HepG2 (cell line): ENCODE measurements around the gene TNRC18. TPM values are rescaled to one million over a fixed set of nuclear protein-coding genes. Genes with fewer than 3 reads are reported as not detected.
A peak's percentile ranks its signal among the peaks of the same experiment; 100 is the strongest.

Experiments
- ASH2L ChIP-seq: fragments of 300-600, 200-600 bp; sonication (generic); IDR thresholded peaks from 2 replicates; pipeline ENCODE4 v1.7.0; 2017; ENCODE audit warnings: low read depth, mild to moderate bottlenecking, moderate library complexity, mixed read lengths, low read length; ENCODE audit not compliant: insufficient read length
- ATRX ChIP-seq: sonication (generic); formaldehyde crosslinking; IDR thresholded peaks from 2 replicates; pipeline ENCODE4 v1.4.0; 2020; ENCODE audit warnings: missing genetic modification reagents, borderline replicate concordance
- MATR3 ChIP-seq: sonication (generic); formaldehyde crosslinking; IDR thresholded peaks from 2 replicates; pipeline ENCODE4 v1.4.0; 2020; ENCODE audit warnings: missing genetic modification reagents
- NR1H2 ChIP-seq: sonication (generic); formaldehyde crosslinking; IDR thresholded peaks from 2 replicates; pipeline ENCODE4 v1.8.1; 2022; ENCODE audit warnings: low read depth, missing genetic modification reagents, borderline replicate concordance
- RBM39 ChIP-seq: fragments of 200-400 bp; formaldehyde crosslinking; IDR thresholded peaks from one replicate; pipeline ENCODE4 v1.6.1; 2018; ENCODE audit warnings: antibody characterized with exemption, mild to moderate bottlenecking, low read depth, low read length; ENCODE audit not compliant: poor library complexity, severe bottlenecking
- SIN3A ChIP-seq: IDR thresholded peaks from 2 replicates; pipeline ENCODE4 v1.6.1; 2011; ENCODE audit warnings: low read depth, mild to moderate bottlenecking, control low read depth, low read length, borderline replicate concordance
- SMAD9 ChIP-seq: sonication (generic); formaldehyde crosslinking; IDR thresholded peaks from 2 replicates; pipeline ENCODE4 v1.5.1; 2020; ENCODE audit warnings: mild to moderate bottlenecking, missing genetic modification reagents
- SMYD3 ChIP-seq: sonication (generic); formaldehyde crosslinking; IDR thresholded peaks from 2 replicates; pipeline ENCODE4 v1.8.1; 2023; ENCODE audit warnings: mild to moderate bottlenecking, missing genetic modification reagents
- TMF1 ChIP-seq: sonication (generic); formaldehyde crosslinking; IDR thresholded peaks from 2 replicates; pipeline ENCODE4 v1.8.1; 2022; ENCODE audit warnings: low read depth, missing genetic modification reagents
- TOPORS ChIP-seq: sonication (generic); formaldehyde crosslinking; IDR thresholded peaks from 2 replicates; pipeline ENCODE4 v1.8.0; 2023; ENCODE audit warnings: mild to moderate bottlenecking, missing genetic modification reagents
- ZFP62 ChIP-seq: sonication (generic); formaldehyde crosslinking; IDR thresholded peaks from 2 replicates; pipeline ENCODE4 v1.4.0; 2020; ENCODE audit warnings: missing genetic modification reagents
- ZIK1 ChIP-seq: sonication (generic); formaldehyde crosslinking; IDR thresholded peaks from 2 replicates; pipeline ENCODE4 v1.5.0; 2020; ENCODE audit warnings: mild to moderate bottlenecking, low read depth, missing genetic modification reagents, borderline replicate concordance
- ZNF160 ChIP-seq: sonication (generic); formaldehyde crosslinking; IDR thresholded peaks from 2 replicates; pipeline ENCODE4 v1.8.0; 2022; ENCODE audit warnings: mild to moderate bottlenecking, inconsistent platforms, missing genetic modification reagents
- ZNF329 ChIP-seq: sonication (generic); formaldehyde crosslinking; IDR thresholded peaks from 2 replicates; pipeline ENCODE4 v1.9.0; 2021; ENCODE audit warnings: low read depth, mild to moderate bottlenecking, missing genetic modification reagents
- ZSCAN22 ChIP-seq: sonication (generic); formaldehyde crosslinking; IDR thresholded peaks from 2 replicates; pipeline ENCODE4 v1.4.0; 2020; ENCODE audit warnings: mild to moderate bottlenecking, missing genetic modification reagents
- polyA plus RNA-seq, 8 experiments: library from polyadenylated mRNA; depleted of rRNA in 3 of 8; stranded (reverse) in 7 of 8; unstranded in 1 of 8; fragments of >200 nt; fragmentation: Illumina TruSeq in 4 of 8; extraction: Trizol in 4 of 8; gene quantifications; 2 replicates each; pipeline versions ENCODE4 v1.2.1 to v1.2.3, GENCODE V29; 2011 to 2016; ENCODE audit warnings: low read depth in 4 of 8, missing spikeins in 1 of 8, mixed read lengths in 1 of 8; ENCODE audit not compliant: insufficient read depth in 1 of 8
- total RNA-seq, 5 experiments: library from RNA; depleted of rRNA; stranded (reverse); fragments of >200 nt; fragmentation: Illumina TruSeq; extraction: Trizol; gene quantifications; 2 replicates each; pipeline ENCODE4 v1.2.3, GENCODE V29; 2016; ENCODE audit warnings: low read depth in 1 of 5
- TF ChIP-seq, protein P1 (sequence below): sonication (generic); formaldehyde crosslinking; IDR thresholded peaks from 2 replicates; pipeline ENCODE4 v1.8.0; 2022; ENCODE audit warnings: mild to moderate bottlenecking, missing genetic modification reagents
- TF ChIP-seq, protein P2 (sequence below): sonication (generic); formaldehyde crosslinking; IDR thresholded peaks from 2 replicates; pipeline ENCODE4 v1.5.0; 2020; ENCODE audit warnings: mild to moderate bottlenecking, missing genetic modification reagents
- TF ChIP-seq, protein P3 (sequence below): sonication (generic); formaldehyde crosslinking; IDR thresholded peaks from 2 replicates; pipeline ENCODE4 v1.9.0; 2021; ENCODE audit warnings: missing genetic modification reagents, mild to moderate bottlenecking, borderline replicate concordance
- TF ChIP-seq, protein P4 (sequence below): sonication (generic); formaldehyde crosslinking; IDR thresholded peaks from 2 replicates; pipeline ENCODE4 v1.8.1; 2022; ENCODE audit warnings: mild to moderate bottlenecking, missing genetic modification reagents

Gene TNRC18
- total and polyA plus RNA-seq, 2 of the 13 experiments (the other 11 are each of a cell fraction or from before 2014, with no cell fraction given): 11.7 to 17.4 TPM

DNA sequence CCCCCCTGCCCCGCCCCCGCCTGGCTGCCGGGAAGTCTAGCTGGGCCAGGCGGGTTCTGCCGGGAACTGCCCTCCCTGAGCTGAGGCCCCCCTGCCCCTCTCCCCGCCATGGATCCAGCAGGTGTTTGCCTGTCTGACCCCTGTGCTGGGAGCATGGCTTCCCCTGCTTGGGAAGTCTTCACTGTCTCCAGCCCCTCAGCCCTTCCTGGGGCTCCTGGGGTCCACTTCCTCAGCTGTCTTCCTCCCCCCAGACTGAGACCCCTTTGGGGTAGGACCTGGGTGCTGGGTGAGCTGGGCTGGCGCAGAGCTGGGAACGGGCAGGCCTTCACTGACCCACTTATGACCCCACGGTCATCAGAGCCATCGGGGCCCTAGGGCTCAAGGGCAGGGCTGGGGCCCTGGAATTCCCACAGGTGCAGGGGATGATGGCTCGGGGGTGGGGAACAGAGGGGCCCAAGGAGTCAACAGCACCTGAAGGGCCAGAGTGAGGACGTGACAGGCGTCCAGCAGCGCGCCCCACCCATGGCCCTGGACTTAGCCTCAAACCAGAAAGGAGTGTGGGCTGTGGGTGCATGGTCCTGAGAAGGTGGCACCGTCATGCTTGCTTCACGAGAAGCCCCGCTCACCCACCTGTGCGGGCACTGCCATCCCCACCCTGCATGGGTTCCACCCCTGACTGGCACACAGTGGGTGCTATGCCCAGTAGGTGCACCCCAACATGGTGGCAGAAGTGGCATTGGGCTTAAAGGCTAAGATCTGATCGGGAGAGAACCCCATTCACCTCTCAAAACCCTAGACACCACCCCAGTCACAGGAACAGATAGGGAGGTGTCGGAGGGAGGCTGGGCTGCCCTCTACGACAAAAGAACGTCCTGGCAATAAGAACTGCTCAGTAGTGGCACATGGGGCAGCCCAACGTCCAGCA, 16.2 kb upstream of the TNRC18 start (continued):
- TF ChIP-seq, protein P1, sequence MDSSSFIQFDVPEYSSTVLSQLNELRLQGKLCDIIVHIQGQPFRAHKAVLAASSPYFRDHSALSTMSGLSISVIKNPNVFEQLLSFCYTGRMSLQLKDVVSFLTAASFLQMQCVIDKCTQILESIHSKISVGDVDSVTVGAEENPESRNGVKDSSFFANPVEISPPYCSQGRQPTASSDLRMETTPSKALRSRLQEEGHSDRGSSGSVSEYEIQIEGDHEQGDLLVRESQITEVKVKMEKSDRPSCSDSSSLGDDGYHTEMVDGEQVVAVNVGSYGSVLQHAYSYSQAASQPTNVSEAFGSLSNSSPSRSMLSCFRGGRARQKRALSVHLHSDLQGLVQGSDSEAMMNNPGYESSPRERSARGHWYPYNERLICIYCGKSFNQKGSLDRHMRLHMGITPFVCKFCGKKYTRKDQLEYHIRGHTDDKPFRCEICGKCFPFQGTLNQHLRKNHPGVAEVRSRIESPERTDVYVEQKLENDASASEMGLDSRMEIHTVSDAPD (CRISPR knock-in tag): 0 out of 2 replicates have a peak, but pooled peaks have one; percentile 22
- TF ChIP-seq, protein P2, sequence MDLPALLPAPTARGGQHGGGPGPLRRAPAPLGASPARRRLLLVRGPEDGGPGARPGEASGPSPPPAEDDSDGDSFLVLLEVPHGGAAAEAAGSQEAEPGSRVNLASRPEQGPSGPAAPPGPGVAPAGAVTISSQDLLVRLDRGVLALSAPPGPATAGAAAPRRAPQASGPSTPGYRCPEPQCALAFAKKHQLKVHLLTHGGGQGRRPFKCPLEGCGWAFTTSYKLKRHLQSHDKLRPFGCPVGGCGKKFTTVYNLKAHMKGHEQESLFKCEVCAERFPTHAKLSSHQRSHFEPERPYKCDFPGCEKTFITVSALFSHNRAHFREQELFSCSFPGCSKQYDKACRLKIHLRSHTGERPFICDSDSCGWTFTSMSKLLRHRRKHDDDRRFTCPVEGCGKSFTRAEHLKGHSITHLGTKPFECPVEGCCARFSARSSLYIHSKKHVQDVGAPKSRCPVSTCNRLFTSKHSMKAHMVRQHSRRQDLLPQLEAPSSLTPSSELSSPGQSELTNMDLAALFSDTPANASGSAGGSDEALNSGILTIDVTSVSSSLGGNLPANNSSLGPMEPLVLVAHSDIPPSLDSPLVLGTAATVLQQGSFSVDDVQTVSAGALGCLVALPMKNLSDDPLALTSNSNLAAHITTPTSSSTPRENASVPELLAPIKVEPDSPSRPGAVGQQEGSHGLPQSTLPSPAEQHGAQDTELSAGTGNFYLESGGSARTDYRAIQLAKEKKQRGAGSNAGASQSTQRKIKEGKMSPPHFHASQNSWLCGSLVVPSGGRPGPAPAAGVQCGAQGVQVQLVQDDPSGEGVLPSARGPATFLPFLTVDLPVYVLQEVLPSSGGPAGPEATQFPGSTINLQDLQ (CRISPR knock-in tag): no peak
- TF ChIP-seq ZNF160 (CRISPR knock-in tag) (no peak), TOPORS (CRISPR knock-in tag) (no peak), SMYD3 (CRISPR knock-in tag) (no peak), SMAD9 (CRISPR knock-in tag) (no peak), SIN3A (no peak), ASH2L (peak; percentile 27), ZSCAN22 (CRISPR knock-in tag) (no peak), MATR3 (no peak), TMF1 (CRISPR knock-in tag) (no peak), RBM39 (peak; percentile 70), NR1H2 (CRISPR knock-in tag) (no peak), ATRX (no peak), ZNF329 (CRISPR knock-in tag) (no peak), ZFP62 (CRISPR knock-in tag) (no peak), ZIK1 (CRISPR knock-in tag) (no peak)
- TF ChIP-seq, protein P3, sequence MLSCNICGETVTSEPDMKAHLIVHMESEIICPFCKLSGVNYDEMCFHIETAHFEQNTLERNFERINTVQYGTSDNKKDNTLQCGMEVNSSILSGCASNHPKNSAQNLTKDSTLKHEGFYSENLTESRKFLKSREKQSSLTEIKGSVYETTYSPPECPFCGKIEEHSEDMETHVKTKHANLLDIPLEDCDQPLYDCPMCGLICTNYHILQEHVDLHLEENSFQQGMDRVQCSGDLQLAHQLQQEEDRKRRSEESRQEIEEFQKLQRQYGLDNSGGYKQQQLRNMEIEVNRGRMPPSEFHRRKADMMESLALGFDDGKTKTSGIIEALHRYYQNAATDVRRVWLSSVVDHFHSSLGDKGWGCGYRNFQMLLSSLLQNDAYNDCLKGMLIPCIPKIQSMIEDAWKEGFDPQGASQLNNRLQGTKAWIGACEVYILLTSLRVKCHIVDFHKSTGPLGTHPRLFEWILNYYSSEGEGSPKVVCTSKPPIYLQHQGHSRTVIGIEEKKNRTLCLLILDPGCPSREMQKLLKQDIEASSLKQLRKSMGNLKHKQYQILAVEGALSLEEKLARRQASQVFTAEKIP (CRISPR knock-in tag): no peak
- TF ChIP-seq, protein P4, sequence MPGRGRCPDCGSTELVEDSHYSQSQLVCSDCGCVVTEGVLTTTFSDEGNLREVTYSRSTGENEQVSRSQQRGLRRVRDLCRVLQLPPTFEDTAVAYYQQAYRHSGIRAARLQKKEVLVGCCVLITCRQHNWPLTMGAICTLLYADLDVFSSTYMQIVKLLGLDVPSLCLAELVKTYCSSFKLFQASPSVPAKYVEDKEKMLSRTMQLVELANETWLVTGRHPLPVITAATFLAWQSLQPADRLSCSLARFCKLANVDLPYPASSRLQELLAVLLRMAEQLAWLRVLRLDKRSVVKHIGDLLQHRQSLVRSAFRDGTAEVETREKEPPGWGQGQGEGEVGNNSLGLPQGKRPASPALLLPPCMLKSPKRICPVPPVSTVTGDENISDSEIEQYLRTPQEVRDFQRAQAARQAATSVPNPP (CRISPR knock-in tag): no peak
